HepG2 (cell line): ENCODE results near the gene SLCO3A1. TPM values are rescaled to one million over a fixed set of nuclear protein-coding genes. Genes with fewer than 3 reads are reported as not detected.

Experiments used
- BHLHE40 ChIP-seq: IDR thresholded peaks from 2 replicates; pipeline ENCODE4 v1.6.1; 2011; ENCODE audit warnings: low read length, improper control_type of control experiment
- DNMT1 ChIP-seq: sonication (generic); formaldehyde crosslinking; IDR thresholded peaks from 2 replicates; pipeline ENCODE4 v1.5.1; 2020; ENCODE audit warnings: mild to moderate bottlenecking, missing genetic modification reagents
- DR1 ChIP-seq: sonication (generic); formaldehyde crosslinking; IDR thresholded peaks from 2 replicates; pipeline ENCODE4 v1.8.0; 2021; ENCODE audit warnings: mild to moderate bottlenecking, missing genetic modification reagents, inconsistent platforms
- HNF4A ChIP-seq: sonication (generic); formaldehyde crosslinking; IDR thresholded peaks from 2 replicates; pipeline ENCODE4 v1.4.0; 2020; ENCODE audit warnings: missing genetic modification reagents
- HOXA3 ChIP-seq: sonication (generic); formaldehyde crosslinking; IDR thresholded peaks from 2 replicates; pipeline ENCODE4 v1.5.0; 2020; ENCODE audit warnings: missing genetic modification reagents
- IKZF1 ChIP-seq: fragments of 450-650 bp; IDR thresholded peaks from 2 replicates; pipeline ENCODE4 v1.7.1; 2016
- KAT7 ChIP-seq: IDR thresholded peaks from 2 replicates; pipeline ENCODE4 v1.6.1; 2018; ENCODE audit warnings: borderline replicate concordance, missing compliant biosample characterization
- NFIC ChIP-seq: IDR thresholded peaks from 2 replicates; pipeline ENCODE4 v1.6.1; 2012; ENCODE audit warnings: mild to moderate bottlenecking, low read length, inconsistent platforms
- NR2C2 ChIP-seq: sonication (generic); formaldehyde crosslinking; IDR thresholded peaks from 2 replicates; pipeline ENCODE4 v1.4.0; 2020; ENCODE audit warnings: missing genetic modification reagents, mild to moderate bottlenecking, moderate library complexity, borderline replicate concordance
- NR2F1 ChIP-seq, 2 experiments: fragments of 450-650 bp in 1 of 2; formaldehyde crosslinking in 1 of 2; IDR thresholded peaks; 2 replicates each; pipeline versions ENCODE4 v1.5.0 to v1.6.1; 2016 to 2020; ENCODE audit warnings: mild to moderate bottlenecking in 1 of 2, missing compliant biosample characterization in 1 of 2, missing genetic modification reagents in 1 of 2, moderate library complexity in 1 of 2
- PHF20 ChIP-seq: sonication (generic); formaldehyde crosslinking; IDR thresholded peaks from 2 replicates; pipeline ENCODE4 v1.5.0; 2020; ENCODE audit warnings: mild to moderate bottlenecking, missing genetic modification reagents
- SNRNP70 ChIP-seq: fragments of 200-400 bp; formaldehyde crosslinking; IDR thresholded peaks from 2 replicates; pipeline ENCODE4 v1.6.1; 2017; ENCODE audit warnings: mild to moderate bottlenecking, low read depth, low read length, moderate library complexity
- SP4 ChIP-seq: sonication (generic); formaldehyde crosslinking; IDR thresholded peaks from 2 replicates; pipeline ENCODE4 v1.8.1; 2023; ENCODE audit warnings: mild to moderate bottlenecking, missing genetic modification reagents
- XBP1 ChIP-seq: sonication (generic); formaldehyde crosslinking; IDR thresholded peaks from 2 replicates; pipeline ENCODE4 v1.5.0; 2020; ENCODE audit warnings: missing genetic modification reagents
- ZFP1 ChIP-seq: IDR thresholded peaks from 2 replicates; pipeline ENCODE4 v1.6.1; 2016
- ZNF253 ChIP-seq: sonication (generic); formaldehyde crosslinking; IDR thresholded peaks from 2 replicates; pipeline ENCODE4 v1.8.0; 2022; ENCODE audit warnings: mild to moderate bottlenecking, missing genetic modification reagents, borderline replicate concordance
- ZNF331 ChIP-seq: sonication (generic); formaldehyde crosslinking; IDR thresholded peaks from 2 replicates; pipeline ENCODE4 v1.4.0; 2020; ENCODE audit warnings: missing genetic modification reagents
- ZNF605 ChIP-seq: sonication (generic); formaldehyde crosslinking; IDR thresholded peaks from 2 replicates; pipeline ENCODE4 v1.8.0; 2022; ENCODE audit warnings: mild to moderate bottlenecking, missing genetic modification reagents
- ZNF616 ChIP-seq: sonication (generic); formaldehyde crosslinking; IDR thresholded peaks from 2 replicates; pipeline ENCODE4 v1.5.0; 2020; ENCODE audit warnings: low read depth, mild to moderate bottlenecking, missing genetic modification reagents
- ZNF775 ChIP-seq: sonication (generic); formaldehyde crosslinking; IDR thresholded peaks from 2 replicates; pipeline ENCODE4 v1.4.0; 2020; ENCODE audit warnings: missing genetic modification reagents, mild to moderate bottlenecking, moderate library complexity, borderline replicate concordance
- polyA plus RNA-seq, 8 experiments: library from polyadenylated mRNA; depleted of rRNA in 3 of 8; stranded (reverse) in 7 of 8; unstranded in 1 of 8; fragments of >200 nt; fragmentation: Illumina TruSeq in 4 of 8; extraction: Trizol in 4 of 8; gene quantifications; 2 replicates each; pipeline versions ENCODE4 v1.2.1 to v1.2.3, GENCODE V29; 2011 to 2016; ENCODE audit warnings: low read depth in 4 of 8, missing spikeins in 1 of 8, mixed read lengths in 1 of 8; ENCODE audit not compliant: insufficient read depth in 1 of 8
- total RNA-seq, 5 experiments: library from RNA; depleted of rRNA; stranded (reverse); fragments of >200 nt; fragmentation: Illumina TruSeq; extraction: Trizol; gene quantifications; 2 replicates each; pipeline ENCODE4 v1.2.3, GENCODE V29; 2016; ENCODE audit warnings: low read depth in 1 of 5
- TF ChIP-seq, protein P1 (sequence below): sonication (generic); formaldehyde crosslinking; IDR thresholded peaks from 2 replicates; pipeline ENCODE4 v1.8.0; 2022; ENCODE audit warnings: mild to moderate bottlenecking, missing genetic modification reagents; ENCODE audit not compliant: insufficient replicate concordance
- TF ChIP-seq, protein P2 (sequence below): sonication (generic); formaldehyde crosslinking; IDR thresholded peaks from 2 replicates; pipeline ENCODE4 v1.8.1; 2022; ENCODE audit warnings: mild to moderate bottlenecking, missing genetic modification reagents
- TF ChIP-seq, protein P3 (sequence below): sonication (generic); formaldehyde crosslinking; conservative IDR thresholded peaks from 2 replicates; pipeline ENCODE4 v1.8.0; 2022; ENCODE audit warnings: low read depth, missing genetic modification reagents
- TF ChIP-seq, protein P4 (sequence below): sonication (generic); formaldehyde crosslinking; IDR thresholded peaks from 2 replicates; pipeline ENCODE4 v1.4.0; 2020; ENCODE audit warnings: mild to moderate bottlenecking, missing genetic modification reagents, borderline replicate concordance
- TF ChIP-seq, protein P5 (sequence below): sonication (generic); formaldehyde crosslinking; IDR thresholded peaks from 2 replicates; pipeline ENCODE4 v1.9.0; 2022; ENCODE audit warnings: low read depth, missing genetic modification reagents

SLCO3A1 gene
- total and polyA plus RNA-seq, 2 of the 13 experiments (the other 11 are each of a cell fraction or from before 2014, with no cell fraction given): 0.02 TPM; not detected in 1

DNA sequence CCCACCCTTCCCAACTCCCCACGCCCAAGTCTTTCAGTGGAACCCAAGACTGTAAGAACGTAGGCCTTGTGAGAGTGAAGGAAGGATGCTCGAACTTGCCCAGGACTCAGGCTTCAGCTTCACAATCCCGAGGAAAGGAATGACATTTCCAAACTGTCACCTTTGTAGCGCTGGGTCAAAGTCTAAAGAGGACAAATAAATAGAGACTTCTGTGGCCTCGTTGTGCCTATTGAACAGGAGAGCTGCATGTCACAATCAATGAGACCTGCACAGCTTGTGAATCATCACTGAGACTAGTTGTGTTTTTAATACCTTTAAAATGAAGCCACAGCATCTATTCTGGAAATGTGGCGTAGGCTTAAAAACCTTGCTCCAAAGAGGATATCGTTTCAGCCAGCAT is 317.4 kb downstream of the SLCO3A1 start (continued):
- TF ChIP-seq, protein P1, sequence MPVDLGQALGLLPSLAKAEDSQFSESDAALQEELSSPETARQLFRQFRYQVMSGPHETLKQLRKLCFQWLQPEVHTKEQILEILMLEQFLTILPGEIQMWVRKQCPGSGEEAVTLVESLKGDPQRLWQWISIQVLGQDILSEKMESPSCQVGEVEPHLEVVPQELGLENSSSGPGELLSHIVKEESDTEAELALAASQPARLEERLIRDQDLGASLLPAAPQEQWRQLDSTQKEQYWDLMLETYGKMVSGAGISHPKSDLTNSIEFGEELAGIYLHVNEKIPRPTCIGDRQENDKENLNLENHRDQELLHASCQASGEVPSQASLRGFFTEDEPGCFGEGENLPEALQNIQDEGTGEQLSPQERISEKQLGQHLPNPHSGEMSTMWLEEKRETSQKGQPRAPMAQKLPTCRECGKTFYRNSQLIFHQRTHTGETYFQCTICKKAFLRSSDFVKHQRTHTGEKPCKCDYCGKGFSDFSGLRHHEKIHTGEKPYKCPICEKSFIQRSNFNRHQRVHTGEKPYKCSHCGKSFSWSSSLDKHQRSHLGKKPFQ (CRISPR knock-in tag): no peak
- no peak for TF ChIP-seq NFIC
- TF ChIP-seq IKZF1: no peak
- no peak for TF ChIP-seq ZFP1
- TF ChIP-seq ZNF616 (CRISPR knock-in tag): no peak
- TF ChIP-seq ZNF605 (CRISPR knock-in tag): no peak
- no peak for TF ChIP-seq XBP1
- no peak for TF ChIP-seq ZNF775 (CRISPR knock-in tag)
- no peak for TF ChIP-seq SNRNP70
- no peak for TF ChIP-seq PHF20 (CRISPR knock-in tag)
- TF ChIP-seq ZNF331 (CRISPR knock-in tag): peak; percentile 42; the same call in 1 of the 2 replicates
- no peak for TF ChIP-seq BHLHE40
- no peak for TF ChIP-seq DR1 (CRISPR knock-in tag)
- no peak for TF ChIP-seq SP4 (CRISPR knock-in tag)
- TF ChIP-seq, protein P2, sequence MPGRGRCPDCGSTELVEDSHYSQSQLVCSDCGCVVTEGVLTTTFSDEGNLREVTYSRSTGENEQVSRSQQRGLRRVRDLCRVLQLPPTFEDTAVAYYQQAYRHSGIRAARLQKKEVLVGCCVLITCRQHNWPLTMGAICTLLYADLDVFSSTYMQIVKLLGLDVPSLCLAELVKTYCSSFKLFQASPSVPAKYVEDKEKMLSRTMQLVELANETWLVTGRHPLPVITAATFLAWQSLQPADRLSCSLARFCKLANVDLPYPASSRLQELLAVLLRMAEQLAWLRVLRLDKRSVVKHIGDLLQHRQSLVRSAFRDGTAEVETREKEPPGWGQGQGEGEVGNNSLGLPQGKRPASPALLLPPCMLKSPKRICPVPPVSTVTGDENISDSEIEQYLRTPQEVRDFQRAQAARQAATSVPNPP (CRISPR knock-in tag): 0 out of 2 replicates have a peak, but pooled peaks have one; percentile 29
- TF ChIP-seq, protein P3, sequence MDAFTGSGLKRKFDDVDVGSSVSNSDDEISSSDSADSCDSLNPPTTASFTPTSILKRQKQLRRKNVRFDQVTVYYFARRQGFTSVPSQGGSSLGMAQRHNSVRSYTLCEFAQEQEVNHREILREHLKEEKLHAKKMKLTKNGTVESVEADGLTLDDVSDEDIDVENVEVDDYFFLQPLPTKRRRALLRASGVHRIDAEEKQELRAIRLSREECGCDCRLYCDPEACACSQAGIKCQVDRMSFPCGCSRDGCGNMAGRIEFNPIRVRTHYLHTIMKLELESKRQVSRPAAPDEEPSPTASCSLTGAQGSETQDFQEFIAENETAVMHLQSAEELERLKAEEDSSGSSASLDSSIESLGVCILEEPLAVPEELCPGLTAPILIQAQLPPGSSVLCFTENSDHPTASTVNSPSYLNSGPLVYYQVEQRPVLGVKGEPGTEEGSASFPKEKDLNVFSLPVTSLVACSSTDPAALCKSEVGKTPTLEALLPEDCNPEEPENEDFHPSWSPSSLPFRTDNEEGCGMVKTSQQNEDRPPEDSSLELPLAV (CRISPR knock-in tag): no peak
- no peak for TF ChIP-seq DNMT1
- TF ChIP-seq, protein P4, sequence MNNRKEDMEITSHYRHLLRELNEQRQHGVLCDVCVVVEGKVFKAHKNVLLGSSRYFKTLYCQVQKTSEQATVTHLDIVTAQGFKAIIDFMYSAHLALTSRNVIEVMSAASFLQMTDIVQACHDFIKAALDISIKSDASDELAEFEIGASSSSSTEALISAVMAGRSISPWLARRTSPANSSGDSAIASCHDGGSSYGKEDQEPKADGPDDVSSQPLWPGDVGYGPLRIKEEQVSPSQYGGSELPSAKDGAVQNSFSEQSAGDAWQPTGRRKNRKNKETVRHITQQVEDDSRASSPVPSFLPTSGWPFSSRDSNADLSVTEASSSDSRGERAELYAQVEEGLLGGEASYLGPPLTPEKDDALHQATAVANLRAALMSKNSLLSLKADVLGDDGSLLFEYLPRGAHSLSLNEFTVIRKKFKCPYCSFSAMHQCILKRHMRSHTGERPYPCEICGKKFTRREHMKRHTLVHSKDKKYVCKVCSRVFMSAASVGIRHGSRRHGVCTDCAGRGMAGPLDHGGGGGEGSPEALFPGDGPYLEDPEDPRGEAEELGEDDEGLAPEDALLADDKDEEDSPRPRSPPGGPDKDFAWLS (CRISPR knock-in tag): no peak
- 0 out of 2 replicates have a peak, but pooled peaks have one; percentile 44 for TF ChIP-seq NR2C2
- peak; percentile 42; the same call in 1 of the 2 replicates for TF ChIP-seq HOXA3 (CRISPR knock-in tag)
- TF ChIP-seq ZNF253: no peak
- TF ChIP-seq, protein P5, sequence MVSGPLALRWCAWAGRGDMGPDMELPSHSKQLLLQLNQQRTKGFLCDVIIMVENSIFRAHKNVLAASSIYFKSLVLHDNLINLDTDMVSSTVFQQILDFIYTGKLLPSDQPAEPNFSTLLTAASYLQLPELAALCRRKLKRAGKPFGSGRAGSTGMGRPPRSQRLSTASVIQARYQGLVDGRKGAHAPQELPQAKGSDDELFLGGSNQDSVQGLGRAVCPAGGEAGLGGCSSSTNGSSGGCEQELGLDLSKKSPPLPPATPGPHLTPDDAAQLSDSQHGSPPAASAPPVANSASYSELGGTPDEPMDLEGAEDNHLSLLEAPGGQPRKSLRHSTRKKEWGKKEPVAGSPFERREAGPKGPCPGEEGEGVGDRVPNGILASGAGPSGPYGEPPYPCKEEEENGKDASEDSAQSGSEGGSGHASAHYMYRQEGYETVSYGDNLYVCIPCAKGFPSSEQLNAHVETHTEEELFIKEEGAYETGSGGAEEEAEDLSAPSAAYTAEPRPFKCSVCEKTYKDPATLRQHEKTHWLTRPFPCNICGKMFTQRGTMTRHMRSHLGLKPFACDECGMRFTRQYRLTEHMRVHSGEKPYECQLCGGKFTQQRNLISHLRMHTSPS (CRISPR knock-in tag): no peak
- peak; percentile 76; a peak in 3 of 4 replicates for TF ChIP-seq NR2F1 (CRISPR knock-in tag; IDR thresholded peaks at IDR 0.05)
- TF ChIP-seq KAT7 (CRISPR knock-in tag): no peak
- peak; percentile 96 for TF ChIP-seq HNF4A (CRISPR knock-in tag)
